Measurements from ENCODE around the gene WSCD1.

DNA sequence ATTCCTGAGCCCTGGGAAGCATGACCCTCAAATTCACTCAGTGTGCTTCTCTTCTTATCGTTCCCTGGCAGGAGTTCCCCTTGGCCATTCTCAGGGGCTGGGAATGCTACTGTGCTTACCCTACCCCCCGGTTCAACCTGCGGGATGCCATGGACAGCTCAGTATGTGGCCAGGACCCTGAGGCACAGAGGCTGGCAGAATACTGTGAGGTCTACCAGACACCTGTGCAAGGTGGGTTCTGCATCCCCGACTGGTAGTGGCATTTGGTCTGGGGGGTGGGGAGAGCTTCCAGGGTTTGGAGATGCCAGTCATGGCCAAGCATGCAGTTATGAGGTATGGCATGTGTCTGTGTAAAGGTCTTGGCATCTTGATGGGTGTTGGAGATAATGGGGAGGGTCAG, 39.4 kb downstream of the WSCD1 start:
- TF ChIP-seq, protein P1, sequence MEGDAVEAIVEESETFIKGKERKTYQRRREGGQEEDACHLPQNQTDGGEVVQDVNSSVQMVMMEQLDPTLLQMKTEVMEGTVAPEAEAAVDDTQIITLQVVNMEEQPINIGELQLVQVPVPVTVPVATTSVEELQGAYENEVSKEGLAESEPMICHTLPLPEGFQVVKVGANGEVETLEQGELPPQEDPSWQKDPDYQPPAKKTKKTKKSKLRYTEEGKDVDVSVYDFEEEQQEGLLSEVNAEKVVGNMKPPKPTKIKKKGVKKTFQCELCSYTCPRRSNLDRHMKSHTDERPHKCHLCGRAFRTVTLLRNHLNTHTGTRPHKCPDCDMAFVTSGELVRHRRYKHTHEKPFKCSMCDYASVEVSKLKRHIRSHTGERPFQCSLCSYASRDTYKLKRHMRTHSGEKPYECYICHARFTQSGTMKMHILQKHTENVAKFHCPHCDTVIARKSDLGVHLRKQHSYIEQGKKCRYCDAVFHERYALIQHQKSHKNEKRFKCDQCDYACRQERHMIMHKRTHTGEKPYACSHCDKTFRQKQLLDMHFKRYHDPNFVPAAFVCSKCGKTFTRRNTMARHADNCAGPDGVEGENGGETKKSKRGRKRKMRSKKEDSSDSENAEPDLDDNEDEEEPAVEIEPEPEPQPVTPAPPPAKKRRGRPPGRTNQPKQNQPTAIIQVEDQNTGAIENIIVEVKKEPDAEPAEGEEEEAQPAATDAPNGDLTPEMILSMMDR (IDR thresholded peaks at IDR 0.05), result no peak
- no peak for TF ChIP-seq EP300 (IDR thresholded peaks at IDR 0.05)

Measured in upper lobe of left lung (tissue), 4 donors.